ELR (cell line): ENCODE data around the gene KIRREL3.

ENCODE experiments used
- DNase-seq: peaks from one replicate; pipeline ENCODE4 v3.0.0-alpha.2; 2015; ENCODE audit warnings: low read depth

The KIRREL3 gene

DNA sequence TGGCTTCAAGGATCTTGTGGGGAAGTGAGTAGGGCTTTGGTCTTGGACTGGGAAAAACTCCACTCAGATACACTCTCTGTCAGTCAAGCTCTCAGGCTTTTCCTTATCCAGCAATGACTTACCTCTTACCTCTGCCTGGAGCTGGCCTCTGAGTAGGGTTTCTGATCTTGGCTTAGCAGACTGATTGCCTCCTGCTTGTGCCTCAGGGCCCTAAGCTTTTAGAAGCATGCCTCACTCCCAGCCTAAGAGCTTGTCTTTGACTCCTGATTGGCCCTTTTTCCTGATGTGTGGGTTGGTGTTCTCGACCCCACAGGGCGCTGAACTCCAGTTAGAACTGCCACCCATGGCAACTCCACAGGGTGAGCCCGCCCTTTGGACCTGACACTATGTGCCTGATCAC lies 370.1 kb downstream of the KIRREL3 start:
- no peak for DNase-seq

DNA sequence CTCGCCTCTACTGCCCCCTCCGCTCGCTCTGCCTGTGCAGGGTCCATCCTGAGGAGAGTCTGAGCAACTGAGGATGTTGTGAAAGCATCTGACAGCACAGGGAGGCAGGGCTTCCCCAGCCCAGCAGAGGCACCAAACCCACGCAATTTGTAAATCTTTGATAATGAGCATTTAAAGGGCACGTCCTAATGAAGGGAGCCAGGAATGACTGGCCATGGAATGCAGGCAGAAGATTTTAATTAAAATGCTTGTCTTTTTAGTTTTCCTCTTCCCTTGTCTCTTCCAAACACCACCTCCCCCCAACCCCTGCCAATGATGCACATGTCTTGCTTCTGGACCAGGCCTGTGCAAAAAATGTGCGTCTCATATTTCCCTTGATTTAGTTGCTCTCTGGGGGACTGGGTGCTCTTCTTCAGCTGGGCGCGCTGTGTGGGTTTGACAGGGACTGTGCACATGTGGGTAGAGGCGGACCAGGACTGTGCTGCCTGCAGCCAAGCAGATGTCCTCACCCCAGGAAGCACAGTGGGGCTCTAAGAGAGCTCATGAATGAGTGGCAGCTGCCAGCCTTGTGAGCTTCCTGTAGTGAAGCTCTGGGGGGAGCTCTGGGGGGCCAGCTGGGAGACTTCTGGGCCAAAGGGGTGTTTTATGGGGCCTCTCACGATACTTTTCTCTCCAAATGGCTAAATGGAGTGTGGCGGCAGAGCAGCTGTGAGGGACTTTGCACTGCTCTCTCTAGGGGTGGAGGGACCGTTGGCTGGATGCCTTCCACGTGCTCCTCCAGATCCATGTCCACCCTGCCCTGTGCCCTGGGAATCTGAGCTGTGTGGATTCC lies 371.6 kb downstream of the KIRREL3 start:
- no peak for DNase-seq

DNA sequence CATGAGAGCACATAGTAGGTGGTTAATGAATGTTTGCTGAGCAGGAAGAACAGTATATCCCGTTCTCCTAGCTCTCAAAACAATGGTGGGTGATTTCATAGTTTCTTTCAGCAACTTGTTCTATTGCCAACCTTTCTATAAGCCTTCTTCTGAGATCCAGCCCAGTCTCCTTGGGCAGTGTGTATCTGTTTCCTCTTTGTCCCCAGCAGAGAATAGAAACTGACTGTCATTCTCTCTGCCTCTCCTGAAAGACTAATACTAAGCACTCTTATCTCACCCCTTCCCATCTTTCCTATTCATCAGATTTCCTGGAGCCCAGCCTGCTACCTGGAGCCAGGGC lies 372.1 kb downstream of the KIRREL3 start:
- DNase-seq: no peak

DNA sequence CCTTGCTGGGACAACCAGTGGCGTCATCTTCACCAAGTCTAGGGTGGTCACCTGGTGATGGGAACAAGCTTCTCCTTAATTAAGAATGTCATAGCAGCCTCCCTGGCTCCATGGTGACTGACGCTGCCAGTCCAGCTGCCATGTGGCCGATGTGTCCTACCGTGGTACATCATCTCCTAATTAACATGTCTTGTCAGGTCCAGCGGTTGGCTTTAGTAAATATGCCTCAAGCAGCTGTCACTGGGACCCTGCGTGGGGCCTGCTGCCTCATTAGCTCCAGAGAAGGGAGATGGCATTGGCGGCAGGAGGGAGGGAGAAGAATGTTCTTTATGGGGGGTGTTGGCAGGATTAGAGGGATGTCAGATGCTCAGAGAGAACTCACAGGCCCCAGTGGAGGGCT lies 373.1 kb downstream of the KIRREL3 start:
- no peak for DNase-seq

DNA sequence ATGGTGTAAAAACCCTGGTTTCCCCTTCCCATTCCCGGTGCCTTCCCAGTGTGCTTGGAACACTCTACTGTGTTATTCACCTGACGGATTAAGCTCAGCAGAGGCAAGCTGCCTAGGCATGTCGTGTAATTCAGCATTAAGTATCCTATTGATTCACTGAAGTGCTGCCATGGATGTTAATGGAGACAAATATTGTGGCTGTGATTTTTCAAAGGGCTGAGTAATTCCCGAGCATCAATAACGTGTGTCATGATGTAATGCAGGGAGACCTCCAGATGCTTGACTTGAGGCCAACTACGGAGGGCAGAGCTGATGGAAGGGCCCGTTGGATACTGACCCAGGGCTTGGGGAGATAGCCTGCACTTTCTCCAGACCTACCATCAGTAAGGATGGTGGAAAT lies 376.1 kb downstream of the KIRREL3 start:
- DNase-seq: no peak

DNA sequence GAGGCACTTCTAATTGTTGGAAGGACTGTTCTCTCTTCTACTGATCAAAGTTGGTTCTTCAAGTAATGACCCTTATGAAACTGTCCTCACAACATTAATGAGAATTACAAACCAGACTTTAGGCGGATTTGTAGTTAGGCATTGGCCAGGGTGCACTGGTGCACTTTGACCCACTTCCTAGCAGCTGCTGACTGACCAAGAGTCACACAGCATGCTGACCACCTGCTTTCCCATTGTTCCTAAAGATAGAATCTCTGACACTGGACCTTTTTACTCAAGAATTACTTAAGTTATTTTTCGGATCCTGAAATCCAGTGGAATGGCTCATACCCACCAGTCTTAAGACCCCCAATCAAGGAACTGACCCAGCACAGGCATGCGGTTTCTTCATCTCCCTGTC lies 381.1 kb downstream of the KIRREL3 start:
- DNase-seq: no peak

DNA sequence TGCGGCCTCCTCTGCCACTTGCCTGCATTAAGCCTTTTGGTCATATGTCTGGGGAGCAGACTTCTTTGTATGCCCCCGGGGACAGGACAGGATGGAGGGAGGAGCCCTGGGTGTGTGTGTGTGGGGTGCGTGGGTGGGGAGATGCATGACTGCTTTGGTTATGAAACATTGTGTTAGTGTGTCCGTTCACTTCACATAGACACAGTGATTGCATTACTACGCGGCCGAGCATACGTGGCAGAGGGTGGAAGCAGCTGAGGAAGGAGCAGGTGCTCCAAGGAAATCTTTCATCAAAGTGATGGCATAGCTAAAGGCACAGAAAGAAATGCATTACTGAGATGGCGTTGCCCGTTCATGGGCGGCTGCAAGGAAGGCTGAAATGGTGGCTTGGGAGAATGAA lies 384.7 kb downstream of the KIRREL3 start:
- DNase-seq: no peak

DNA sequence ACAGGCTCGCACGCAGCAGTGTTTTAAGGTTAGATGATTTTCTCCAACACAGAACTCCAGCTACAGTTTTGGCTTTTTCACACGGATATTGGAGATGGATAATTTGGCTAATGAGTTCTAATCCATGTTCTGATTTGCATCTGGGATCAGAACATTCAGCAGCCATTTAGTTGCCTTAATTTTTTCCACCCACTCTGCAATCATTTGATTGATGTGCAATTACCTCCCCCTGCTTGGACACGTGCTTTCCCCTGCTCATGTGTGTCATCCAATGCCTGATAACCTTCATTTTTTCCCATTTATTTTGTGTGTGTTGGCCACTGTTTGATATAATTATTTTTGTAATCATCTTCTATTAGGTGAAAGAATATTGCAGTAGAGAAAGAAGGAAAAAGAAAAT lies 387.3 kb downstream of the KIRREL3 start:
- DNase-seq: no peak

DNA sequence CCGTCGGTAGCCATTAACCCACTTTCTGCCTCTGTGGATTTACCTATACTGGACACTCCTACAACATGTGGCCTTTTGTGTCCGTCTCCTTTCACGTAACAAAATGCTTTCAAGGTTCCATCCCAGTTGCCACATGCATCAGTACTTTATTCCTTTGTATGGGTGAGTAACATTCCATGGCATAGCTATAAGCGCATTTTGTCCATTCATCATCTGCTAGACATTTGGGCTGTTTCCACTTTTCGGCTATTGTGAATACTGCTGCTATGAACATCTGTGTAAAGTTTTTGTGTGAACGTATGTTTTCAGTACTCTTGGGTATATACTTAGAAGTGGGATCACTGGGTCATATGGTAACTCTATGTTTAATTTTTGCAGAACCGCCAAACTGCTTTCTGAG lies 387.9 kb downstream of the KIRREL3 start:
- no peak for DNase-seq

DNA sequence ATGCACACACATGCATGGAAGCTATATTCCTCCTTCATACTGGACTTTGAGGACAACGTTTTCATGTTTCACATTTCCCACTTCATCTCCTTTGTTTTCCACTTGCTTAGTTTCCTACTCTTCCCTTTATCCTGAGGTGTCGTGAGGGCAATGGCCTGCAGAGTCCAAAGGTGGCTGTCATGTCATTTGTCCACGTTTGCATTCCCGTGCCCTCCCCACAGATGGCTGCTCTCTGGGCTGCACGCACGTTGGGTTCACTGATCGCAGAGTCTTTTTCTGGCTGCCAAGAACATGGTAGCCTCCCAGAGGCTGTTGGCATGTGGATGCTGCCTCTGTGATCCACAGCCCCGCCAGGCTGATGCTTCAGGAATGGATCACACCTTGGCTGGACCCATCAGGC lies 389.1 kb downstream of the KIRREL3 start:
- no peak for DNase-seq

DNA sequence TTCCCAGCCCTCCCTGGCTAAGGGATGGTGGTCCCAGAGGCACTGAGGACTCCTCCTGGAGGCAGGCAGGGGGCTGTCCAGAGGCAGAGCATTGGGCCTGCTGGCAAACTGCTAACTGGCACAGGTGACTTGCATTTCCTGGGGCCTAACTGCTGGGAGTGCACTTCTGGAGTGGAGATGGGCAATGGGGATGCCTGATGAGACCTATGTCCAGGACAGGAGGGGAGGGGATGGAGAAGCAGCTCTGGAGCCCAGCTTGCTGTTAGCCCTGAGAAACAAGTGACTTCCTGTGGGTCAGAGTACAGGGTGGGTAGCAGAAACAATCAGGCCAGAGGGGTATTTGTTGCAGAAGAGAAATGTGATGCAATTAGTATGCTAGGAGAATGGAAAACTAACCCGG lies 391.9 kb downstream of the KIRREL3 start:
- DNase-seq: no peak

DNA sequence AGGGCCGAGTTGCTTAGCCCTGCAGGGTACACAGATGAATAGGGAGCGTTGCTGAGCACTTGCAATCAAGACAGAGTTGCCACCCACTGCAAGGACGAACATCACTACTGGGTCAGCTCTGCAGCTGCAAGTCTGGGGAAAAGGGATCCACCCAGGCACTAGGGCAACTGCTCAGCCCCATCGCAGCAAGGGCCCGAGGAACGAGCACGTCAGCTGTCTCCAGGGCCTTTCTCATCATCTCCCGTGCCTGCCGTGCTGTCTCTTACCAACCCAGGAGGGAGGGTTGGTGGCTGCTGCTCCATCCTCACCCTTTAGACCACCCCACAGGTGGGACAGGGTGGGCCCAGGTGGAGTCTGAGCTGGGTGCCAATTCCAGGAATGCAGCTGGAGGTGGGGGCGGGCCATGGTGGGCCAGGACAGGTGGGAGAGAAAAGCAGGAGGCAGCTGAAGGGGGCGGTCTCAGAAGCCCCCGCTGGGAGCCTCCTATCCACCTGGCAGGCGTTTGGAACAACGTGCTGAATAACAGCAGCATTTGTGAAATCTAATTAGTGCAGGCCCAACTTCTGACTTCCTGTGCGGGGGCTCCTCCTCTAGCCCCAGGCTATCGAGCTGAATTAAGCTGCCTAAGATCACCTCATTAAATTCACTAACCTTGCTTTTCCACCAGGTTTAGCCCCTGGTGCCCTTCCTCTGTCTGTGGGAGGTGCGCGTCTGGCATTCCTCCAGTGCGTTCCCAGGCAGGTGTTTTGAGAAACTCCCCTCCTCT lies 392.6 kb downstream of the KIRREL3 start:
- no peak for DNase-seq

DNA sequence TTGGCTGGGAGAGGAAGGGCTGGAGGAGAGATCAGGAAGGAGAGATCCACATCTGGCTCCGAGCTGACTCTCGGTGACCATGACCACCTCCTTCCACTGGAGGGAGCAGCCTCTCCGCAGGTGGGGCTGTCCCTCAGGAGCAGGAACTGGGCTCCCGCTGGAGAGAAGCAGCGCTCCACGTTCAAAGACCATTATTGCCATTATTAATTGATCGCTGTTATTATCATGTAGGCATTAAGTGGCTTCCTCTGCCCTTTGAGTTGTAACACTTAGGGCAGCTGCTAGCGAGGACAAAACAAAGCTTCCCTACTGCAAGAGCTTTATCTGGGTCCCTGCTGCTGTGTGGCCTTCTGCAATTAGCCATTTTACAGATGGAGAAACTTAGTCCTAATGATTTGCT lies 393.2 kb downstream of the KIRREL3 start:
- DNase-seq: peak; percentile 71

DNA sequence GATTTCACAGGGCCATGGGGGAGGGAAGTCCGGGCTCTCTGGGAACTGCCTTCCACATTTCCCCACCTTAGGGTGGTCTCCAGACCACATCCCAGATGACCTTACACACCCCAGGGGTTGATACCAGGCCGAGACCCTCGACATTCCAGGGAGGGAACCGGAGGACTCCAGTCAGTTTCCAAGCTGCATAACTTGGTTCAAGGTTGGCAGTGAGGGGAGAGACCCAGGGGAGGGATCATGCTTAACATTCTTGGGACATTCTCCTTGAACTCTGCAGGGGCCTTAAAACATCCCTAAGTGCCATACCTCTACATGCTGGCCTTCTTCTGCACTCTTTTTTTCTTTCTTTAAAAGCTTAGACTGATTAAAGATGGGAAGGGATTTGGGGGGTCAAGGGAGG lies 394.1 kb downstream of the KIRREL3 start:
- DNase-seq: no peak

DNA sequence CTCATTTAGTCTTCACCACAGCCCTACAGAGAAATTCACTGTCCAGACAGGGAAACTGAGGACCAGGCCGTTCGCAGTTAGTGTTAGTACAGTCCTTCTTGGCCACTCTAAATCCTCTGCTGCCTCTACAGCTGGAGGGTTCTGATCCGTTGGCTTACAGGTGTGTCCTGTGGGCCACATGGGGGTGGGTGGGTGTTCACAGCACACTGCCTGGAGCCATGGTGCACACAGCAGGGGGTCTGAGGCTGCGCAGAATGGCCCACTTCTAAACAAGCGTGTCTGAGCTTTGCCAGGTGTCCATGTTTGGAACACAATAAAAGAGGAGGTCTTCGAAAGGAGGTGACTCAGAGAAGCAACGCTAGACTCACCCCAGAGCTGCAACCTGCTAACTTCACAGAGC lies 396.1 kb downstream of the KIRREL3 start:
- DNase-seq: no peak

DNA sequence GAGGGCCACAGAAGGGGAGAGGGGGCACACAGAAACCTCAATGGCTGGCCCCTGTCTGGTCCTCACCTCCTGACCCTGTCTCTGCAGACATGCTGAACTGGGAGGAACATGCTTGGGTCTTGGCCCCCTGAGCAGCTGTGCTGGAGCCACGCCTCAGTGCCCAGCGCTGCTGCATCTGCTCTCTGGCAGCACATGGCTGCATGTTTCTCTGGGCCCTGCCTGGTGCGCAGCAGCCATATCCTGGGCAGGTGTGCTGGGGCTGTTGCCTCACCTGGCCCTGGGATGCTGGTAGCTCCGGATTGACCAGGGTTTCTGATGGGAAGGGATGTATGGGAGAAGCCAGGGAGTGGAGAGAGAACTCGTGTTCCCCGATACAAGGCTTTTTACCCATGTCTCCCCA lies 397.1 kb downstream of the KIRREL3 start:
- no peak for DNase-seq

DNA sequence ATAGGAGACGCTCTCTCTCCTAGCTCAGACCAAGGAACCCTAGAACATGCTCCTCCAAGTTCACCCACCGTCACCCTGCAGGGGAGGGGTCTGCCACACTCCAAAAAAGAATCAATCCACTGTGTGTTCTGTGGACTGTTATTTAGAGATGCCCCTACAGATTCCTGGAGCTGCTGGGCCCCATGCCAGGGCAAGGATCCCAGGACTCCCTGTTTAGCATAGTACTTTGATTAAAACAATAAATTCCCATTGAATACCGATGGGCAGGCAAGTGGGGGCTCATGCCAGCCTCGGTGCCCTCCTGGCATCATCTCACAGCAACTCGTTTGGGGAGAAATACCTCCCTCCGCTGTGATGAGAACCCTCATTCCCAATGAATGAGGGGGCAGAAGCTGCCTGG lies 397.6 kb downstream of the KIRREL3 start:
- DNase-seq: no peak

DNA sequence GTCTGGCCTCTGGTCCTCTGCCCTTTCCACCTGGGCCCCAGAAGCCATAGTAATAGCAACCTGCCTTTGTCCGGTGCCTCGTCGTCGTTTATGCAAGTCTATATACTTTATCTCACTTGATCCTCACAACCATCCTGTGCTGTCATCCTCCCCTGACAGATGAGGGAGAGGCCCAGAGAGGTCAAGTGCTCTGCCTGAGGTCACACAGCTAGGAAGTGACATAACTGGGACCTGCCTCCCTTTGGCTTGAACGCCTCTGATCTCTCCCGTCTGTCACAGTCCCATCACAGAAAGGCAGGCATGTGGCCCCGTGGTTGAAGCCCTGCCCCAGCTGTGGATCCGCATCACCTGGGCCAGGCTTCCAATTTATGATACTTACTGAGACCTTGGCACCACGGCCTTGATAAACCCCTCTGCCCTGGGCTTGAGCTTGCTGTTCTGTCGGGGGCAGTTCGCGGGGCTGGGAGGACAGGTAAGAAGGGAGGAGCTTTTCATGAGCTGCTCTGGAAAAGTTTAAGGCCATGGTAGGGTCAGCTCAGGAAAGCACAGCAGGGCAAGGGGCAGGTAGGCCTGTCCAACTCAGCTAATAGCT lies 398.1 kb downstream of the KIRREL3 start:
- DNase-seq: no peak

DNA sequence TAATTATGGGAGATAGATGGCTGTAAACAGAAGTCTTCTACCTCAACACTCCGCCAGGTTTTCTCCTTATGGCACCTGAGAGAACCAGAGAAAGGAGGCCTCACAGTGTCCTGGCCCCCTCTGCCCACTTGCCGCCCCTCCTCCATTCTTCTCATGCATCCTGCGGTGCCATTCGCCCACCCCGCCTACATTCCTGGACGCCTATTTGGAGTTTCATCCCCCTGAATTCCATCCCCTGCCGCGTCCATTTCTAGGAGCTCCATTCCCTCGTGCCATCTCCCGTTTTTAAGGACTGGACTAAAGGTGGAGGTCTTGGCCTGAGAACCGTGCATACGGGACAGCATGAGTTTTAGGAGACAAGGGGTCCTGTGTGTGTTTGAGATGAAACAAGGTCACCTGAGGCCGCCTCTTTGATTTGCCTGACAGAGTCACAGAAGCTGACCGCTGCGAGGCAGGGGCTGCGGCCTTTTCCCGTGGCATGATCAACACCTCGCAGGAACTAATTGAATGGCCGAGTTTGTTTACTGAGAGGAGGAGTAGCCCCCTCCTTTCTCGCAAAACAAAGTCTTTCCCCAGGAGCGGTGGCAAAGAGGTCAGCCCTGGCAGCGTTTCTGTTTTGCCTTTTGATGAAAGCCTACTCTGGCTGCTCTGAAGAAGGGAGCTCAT lies 398.9 kb downstream of the KIRREL3 start:
- no peak for DNase-seq

DNA sequence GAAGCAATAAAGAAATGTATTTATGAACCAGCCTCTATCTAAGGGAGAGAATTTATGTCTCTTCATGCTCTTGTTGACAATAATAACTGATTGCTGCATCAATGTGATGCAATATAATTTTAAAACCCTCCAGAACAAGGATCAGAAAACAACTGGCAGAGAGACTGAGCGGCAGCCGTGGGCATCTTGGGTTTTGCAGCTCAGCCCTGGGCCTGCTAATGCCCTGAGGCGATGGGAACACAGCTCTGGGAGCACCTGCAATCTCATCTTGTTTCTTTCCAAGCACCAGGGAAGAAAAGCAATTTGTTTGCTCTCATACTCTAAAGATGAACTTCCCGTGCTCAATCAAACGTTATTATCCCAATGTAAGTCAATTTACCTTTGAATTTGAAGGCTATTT lies 399.4 kb downstream of the KIRREL3 start:
- DNase-seq: no peak

DNA sequence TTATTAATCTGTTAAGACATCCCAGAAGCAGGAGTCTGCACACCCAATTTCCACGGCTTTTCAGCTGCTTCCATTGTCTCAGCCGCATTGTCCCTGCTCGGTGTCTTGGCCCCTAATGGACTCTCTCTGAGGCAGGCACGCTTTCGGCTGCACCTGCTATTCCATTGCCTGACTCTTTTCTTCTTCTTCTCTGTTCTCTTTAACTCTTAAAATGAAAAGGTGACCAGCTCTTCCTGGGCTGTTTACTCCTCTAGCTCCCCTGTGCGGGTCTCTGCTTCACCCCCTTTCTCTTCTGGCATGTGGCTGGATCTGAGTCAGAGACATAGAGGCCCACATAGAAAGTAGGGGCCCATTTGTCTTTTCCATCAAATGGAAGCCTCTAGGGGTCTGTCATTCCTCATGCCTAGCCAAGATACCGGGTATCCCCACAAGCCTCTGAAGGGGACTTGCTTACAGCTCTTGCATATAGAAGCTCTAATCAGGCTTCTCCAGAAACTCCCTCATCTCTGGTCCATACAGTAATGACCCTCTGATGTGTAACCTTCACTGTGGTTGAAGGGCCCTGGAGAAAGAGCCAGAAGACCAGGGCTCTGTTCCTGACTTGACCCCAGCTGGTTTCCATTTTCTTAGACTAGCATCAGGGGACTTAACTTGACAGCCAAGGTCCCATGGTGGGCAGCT lies 401.2 kb downstream of the KIRREL3 start:
- DNase-seq: no peak
